ENCODE measurements around the gene SDCBP2.

SDCBP2 gene

GRCh38 chr20:1310071-1310470 is 18.9 kb downstream of the SDCBP2 start:
- no peak for DNase-seq

GRCh38 chr20:1309439-1309847 is 19.5 kb downstream of the SDCBP2 start:
- no peak for DNase-seq

DNA sequence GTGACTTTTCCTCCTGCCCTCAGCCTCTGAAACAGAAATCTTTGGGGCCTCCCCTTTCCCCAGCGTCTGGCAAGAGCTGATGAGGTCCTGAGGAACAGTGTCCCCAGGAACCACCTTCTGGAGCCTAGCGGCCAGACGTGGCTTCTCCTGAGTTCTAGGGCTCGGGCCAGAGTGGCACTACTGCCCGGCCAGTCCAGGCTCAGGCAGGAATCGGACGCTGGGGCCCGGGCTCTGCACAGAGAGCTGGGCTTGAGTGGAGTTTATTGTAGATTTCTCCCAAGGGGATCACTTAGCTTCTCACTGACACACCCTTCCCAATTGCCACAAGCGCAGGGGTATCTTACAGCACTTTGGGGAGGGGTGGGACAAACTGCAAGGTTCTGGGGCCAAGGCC is 20.2 kb downstream of the SDCBP2 start:
- no peak for DNase-seq

GRCh38 chr20:1308067-1308701 is 20.8 kb downstream of the SDCBP2 start:
- no peak for DNase-seq

GRCh38 chr20:1307571-1307971 is 21.4 kb downstream of the SDCBP2 start:
- no peak for DNase-seq

DNA sequence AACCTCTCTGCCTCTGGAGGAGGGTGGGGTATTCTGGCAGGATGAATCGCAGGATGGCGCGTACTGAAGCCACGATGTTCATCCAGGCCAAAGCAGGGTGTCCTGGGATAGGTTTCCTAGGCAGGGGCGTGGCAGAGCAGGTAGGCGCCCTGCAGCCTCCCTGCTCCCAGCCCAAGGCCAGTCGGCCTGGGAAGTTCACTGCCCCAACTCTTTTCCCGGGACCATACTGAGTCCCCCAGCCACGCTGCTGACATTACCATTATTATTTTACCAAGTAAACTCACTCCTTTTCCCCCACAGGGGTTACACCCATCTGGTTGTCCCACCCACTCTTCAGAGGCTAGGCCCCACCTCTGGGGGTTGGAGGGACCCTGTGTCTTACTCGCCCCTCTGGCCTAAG is 21.8 kb downstream of the SDCBP2 start:
- no peak for DNase-seq

GRCh38 chr20:1306316-1307135 is 22.4 kb downstream of the SDCBP2 start:
- no peak for DNase-seq

GRCh38 chr20:1305712-1306111 is 23.2 kb downstream of the SDCBP2 start:
- DNase-seq, result no peak

GRCh38 chr20:1304710-1305515 is 24.0 kb downstream of the SDCBP2 start:
- no peak for DNase-seq

DNA sequence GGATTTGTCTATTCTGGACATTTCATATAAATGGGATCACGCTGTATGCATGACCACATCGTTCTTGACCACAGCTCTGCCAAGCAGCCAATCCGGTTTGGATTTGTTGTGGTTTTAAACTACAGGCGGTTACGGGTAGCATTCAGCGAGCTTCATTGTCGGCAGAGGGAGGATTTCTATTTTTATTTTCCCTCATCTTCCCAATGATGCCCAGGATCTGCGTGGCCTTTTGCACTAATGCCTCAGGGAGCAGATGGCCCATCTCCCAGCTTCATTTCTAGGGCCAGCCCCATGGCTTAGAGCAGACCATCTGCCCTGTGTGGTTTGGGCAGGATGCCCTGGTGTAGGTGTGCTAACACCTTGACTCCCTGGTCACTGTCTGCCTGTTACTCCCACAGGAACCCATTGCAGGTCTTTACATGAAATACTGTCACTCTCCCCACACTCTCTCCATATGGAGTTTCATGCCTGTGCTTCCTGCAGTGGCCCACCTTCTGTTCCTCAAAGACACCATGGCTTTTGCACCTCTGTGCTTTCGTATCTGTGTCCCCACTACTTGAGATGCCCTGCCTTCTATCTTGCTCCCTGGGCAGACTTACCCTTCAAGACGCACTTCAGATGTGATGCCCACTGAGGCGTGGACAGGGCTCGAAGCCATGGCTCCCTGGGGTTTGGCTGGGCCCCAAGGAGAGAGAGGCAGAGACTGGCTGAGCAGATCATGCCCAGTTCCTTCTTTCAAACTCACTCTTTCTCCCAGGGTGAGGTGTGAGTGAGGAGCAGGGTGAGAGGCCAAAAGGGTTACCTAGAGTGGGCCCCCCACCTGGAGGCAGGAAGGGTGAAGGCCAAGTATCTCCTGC is 26.0 kb downstream of the SDCBP2 start:
- no peak for DNase-seq

DNA sequence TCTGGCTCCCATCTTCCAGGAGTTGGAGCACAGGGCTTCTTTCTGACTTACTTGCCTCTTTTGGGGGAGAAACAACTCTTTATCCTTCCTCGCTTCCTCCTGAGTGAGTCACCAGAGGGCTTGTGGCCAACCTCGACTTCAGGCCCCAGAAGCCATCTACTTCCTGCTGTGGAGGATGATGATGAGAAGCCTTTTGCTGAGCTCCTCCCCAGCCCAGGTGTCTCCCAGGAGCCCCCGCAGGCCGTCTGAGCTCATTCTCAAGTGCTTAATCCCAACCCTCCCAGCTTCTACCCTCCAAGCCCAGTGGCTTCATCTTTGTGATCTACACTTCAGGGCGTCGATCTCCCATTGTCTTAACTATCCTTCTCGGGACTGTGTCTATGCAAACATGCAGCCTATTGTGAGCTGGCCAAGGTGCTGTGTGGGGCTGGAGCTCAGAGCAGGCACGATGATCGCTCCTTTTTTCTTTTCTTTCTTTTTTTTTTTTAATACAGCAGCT is 27.9 kb downstream of the SDCBP2 start:
- no peak for DNase-seq

DNA sequence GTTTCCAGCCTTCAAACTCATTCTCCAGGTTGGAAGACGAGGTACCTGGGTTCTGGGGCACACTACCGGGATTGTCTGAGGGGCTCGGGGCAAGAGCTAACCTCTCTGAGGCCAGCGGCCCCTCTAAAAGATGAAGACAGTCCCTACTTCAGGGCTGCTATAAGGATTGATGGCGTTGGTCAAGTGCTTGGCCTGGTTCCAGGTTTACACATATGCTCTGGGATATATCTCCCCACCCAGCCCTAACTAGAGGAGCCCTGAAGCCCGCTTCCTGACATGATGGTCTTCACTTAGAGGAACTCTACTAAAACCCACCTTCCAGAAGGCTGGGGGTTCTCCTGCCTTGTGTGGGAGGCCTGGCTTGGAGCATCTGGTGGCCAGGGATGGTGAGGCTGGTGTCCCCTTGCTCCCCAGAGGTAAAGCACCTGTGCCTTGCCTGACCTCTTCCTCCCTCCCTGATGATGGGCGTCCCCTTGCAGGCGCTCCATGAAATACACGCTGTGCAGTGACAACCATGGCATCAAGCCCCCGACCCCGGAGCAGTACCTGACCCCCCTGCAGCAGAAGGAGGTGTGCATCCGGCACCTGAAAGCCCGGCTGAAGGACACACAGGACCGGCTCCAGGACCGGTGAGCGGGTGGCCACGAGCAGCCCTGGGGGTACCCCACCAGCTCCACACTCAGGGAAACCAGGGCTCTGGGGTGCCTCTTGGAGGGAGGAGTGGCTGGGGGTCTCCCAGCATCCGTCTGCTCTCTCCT is 28.7 kb downstream of the SDCBP2 start:
- no peak for DNase-seq

- no peak for DNase-seq
Measured at GRCh38 chr20:1299522-1299921, 29.4 kb downstream of the SDCBP2 start.

GRCh38 chr20:1298888-1299511 is 29.9 kb downstream of the SDCBP2 start:
- no peak for DNase-seq

DNA sequence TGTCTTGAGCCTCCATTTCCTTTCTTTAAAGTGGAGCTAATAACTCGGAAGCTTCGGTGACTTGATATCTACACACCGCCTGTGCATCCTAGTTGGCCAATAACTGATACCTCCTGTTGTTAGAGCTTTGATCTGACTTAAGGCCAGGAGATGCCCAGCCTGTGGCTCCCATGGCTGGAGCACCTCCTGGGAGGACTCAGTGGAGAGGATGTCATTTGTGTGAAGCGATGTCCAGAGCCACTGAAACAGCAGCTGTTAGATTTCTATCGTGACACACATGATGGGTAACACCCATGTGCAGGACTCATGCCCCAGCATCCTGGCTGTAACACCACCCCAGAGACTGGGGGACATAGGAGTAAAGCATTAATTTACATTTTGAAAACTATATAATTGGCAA is 30.8 kb downstream of the SDCBP2 start:
- no peak for DNase-seq

DNA sequence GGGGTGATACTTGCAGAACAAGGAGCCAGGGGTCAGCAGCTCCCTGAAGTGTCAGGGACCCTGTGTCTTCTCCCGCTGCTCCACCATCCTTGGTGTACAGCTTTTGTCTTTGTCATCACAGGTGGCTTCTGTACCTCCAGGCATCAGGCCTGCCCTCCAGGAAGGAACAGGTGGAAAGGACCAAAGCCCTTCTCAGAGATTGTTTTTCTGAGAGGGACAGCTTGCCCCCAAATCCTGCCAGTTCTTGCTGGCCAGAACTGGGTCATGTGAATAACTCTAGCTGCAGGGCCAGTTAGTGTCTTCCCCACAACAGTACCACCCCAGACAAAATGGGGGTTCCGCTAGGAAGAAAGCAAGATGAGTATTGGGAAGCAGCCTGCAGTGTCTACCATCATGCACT is 31.5 kb downstream of the SDCBP2 start:
- DNase-seq, result no peak

GRCh38 chr20:1296922-1297321 is 32.0 kb downstream of the SDCBP2 start:
- DNase-seq, result no peak

GRCh38 chr20:1296117-1296610 is 32.8 kb downstream of the SDCBP2 start:
- no peak for DNase-seq

DNA sequence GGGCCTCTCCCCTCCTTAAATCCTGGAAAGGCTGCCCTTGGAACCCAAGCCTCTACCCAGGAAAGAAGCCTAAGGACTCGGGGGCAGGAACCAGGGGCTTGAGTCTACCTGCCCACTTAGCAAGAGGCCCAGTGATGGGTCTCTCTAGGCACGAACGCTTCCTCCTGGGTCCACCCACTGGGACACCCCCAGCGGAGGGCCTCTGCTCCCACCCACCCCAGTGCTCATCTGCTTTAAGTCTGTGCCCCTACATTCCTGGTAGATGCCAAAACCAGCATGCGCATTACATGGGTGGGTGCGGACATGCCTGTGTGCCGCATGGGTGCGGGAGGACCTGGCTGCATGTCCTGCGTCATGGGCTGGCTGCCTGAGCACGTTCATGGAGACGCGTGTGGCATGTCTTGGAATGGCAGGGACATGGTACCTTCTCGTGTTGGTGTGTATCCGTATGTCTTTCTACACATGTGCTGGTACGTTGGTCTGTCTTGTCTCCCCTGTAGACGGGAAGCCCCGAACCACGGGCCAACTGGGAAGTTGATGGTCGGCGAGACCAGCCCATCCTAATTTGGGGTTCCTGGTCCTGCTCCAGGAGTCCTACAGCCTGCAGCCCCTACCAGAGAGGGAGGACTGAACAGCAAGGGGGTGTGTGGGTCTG is 33.5 kb downstream of the SDCBP2 start:
- no peak for DNase-seq

GRCh38 chr20:1294497-1294896 is 34.4 kb downstream of the SDCBP2 start:
- DNase-seq, result no peak

Measured in T-helper 9 cell (primary cell).